ENCODE results near the gene POLN. TPM values are rescaled to one million over a fixed set of nuclear protein-coding genes. Genes with fewer than 3 reads are reported as not detected.
A peak's percentile ranks its signal among the peaks of the same experiment; 100 is the strongest.

Gene POLN
- total RNA-seq, 1 donor, result 4.9 TPM

DNA sequence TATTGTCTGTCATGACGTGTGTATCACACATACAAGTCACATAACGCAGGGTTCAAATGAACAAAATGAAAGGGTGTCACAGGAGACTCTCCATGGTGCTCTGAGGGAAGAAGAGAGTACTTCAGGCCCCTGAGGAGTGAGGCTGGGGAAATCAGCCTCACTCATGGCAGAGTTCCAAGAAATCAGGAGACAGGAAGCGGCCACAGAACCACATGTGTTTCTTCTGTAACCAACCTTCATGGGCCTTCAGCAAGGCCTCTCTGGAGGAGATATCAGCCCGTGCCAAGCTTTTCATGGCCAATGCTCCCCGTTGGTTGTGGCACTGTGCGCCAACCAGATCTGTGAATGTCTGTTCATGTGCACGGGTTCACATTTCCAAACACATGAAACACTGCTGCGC lies 106.8 kb downstream of the POLN start:
- TF ChIP-seq, protein P1, sequence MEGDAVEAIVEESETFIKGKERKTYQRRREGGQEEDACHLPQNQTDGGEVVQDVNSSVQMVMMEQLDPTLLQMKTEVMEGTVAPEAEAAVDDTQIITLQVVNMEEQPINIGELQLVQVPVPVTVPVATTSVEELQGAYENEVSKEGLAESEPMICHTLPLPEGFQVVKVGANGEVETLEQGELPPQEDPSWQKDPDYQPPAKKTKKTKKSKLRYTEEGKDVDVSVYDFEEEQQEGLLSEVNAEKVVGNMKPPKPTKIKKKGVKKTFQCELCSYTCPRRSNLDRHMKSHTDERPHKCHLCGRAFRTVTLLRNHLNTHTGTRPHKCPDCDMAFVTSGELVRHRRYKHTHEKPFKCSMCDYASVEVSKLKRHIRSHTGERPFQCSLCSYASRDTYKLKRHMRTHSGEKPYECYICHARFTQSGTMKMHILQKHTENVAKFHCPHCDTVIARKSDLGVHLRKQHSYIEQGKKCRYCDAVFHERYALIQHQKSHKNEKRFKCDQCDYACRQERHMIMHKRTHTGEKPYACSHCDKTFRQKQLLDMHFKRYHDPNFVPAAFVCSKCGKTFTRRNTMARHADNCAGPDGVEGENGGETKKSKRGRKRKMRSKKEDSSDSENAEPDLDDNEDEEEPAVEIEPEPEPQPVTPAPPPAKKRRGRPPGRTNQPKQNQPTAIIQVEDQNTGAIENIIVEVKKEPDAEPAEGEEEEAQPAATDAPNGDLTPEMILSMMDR (IDR thresholded peaks at IDR 0.05; ENCODE audit: insufficient read depth, low read length), result no peak
- DNase-seq (ENCODE audit: low read depth), result peak; percentile 22
- no peak overlapping the region for H3K4me3 ChIP-seq (ENCODE audit: low read depth, low read length)

- no peak overlapping the region for H3K4me3 ChIP-seq (ENCODE audit: low read depth, low read length)
- no peak for DNase-seq (ENCODE audit: low read depth)
- TF ChIP-seq, protein P1 (IDR thresholded peaks at IDR 0.05; ENCODE audit: insufficient read depth, low read length), result no peak
Observed at GRCh38 chr4:2132438-2132837, 109.5 kb downstream of the POLN start.

- DNase-seq (ENCODE audit: low read depth), result peak; percentile 4
- TF ChIP-seq, protein P1 (IDR thresholded peaks at IDR 0.05; ENCODE audit: insufficient read depth, low read length), result no peak
- no peak overlapping the region for H3K4me3 ChIP-seq (ENCODE audit: low read depth, low read length)
Observed at GRCh38 chr4:2127609-2128332, 114.2 kb downstream of the POLN start.

DNA sequence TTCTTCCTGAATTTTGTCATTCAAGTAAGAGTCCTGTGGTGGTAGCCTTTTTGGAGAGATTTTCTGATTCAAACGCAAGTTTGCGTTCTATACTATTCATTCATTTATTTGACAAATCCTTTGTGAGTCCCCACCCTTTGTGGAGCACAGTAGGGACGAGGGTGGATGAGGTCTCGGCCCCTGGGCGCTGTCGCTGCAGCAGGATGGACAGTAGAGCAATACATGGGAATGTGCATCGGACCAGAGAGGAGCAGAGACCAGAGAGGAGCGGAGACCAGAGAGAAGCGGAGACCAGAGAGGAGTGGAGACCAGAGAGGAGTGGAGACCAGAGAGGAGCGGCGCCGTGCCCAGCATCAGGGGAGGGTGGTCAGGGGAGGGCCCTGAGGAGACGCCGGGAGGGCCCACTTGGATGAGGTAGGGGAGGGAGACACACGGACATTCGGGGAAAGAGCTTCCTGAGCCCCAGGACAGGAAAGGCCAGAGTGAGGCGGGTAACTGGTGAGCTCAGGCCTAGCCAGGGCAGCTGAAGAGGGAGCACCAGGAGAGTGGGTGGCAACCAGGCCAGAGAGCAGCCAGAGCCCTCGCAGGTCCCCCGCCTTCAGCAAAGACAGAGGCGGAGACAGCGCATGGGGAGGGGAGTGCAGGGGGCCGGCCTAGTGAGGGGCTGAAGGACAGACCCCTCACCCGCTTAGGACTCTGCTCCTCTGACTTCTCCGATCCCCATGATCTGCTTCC lies 115.4 kb downstream of the POLN start:
- TF ChIP-seq, protein P1 (IDR thresholded peaks at IDR 0.05; ENCODE audit: insufficient read depth, low read length), result no peak
- no peak for DNase-seq (ENCODE audit: low read depth)
- H3K4me3 ChIP-seq (ENCODE audit: low read depth, low read length), result no peak overlapping the region

- DNase-seq (ENCODE audit: low read depth), result no peak
- TF ChIP-seq, protein P1 (IDR thresholded peaks at IDR 0.05; ENCODE audit: insufficient read depth, low read length), result no peak
- H3K4me3 ChIP-seq (ENCODE audit: low read depth, low read length), result no peak overlapping the region
Observed at GRCh38 chr4:2125831-2126230, 116.1 kb downstream of the POLN start.

GRCh38 chr4:2125023-2125422 lies 116.9 kb downstream of the POLN start:
- no peak for DNase-seq (ENCODE audit: low read depth)
- TF ChIP-seq, protein P1 (IDR thresholded peaks at IDR 0.05; ENCODE audit: insufficient read depth, low read length), result no peak
- no peak overlapping the region for H3K4me3 ChIP-seq (ENCODE audit: low read depth, low read length)
